K562 (cell line): ENCODE data around the gene DLGAP1. TPM values are rescaled to one million over a fixed set of nuclear protein-coding genes. Genes with fewer than 3 reads are reported as not detected.
"Not testable (repeated sequence)": the region's sequence is repeated elsewhere in the genome, so short reads cannot be mapped to it uniquely, and the experiment has no call there.

ENCODE experiments used
- ATAC-seq: fragments of 200-7000 bp; cut with Tn5 transposase; 3 replicates; pipeline ENCODE4 v1.9.1; 2020; ENCODE audit warnings: moderate library complexity
- BruUV-seq: library from RNA; stranded (reverse); fragments of 400-500 nt; replicated peaks from 2 replicates; lab custom pipeline; 2021; lab: Mats Ljungman, UMichigan
- CTCF ChIA-PET: fragments of 300-600 bp; formaldehyde crosslinking; extraction: SDS; loops from one replicate; lab custom pipeline; 2021; ENCODE audit warnings: low intra/inter-chr PET ratio; lab: Yijun Ruan, JAX
- POLR2A ChIA-PET: fragments of 300-600, 350-650 bp; sonication (Branson Sonifier 250); formaldehyde crosslinking; extraction: SDS; loops from one replicate; lab custom pipeline; 2021; ENCODE audit warnings: antibody characterized with exemption, inconsistent platforms; lab: Yijun Ruan, JAX
- DNase-seq, 4 experiments: peaks; one replicate each; pipeline versions ENCODE4 v3.0.0 to v3.0.0-alpha.2; 2011 to 2018; ENCODE audit warnings: low spot score in 3 of 4, mixed read lengths in 3 of 4; ENCODE audit errors: extremely low read depth in 1 of 4
- FAIRE-seq: peaks from 2 replicates; lab custom pipeline; 2011; peaks lifted over from hg19 to GRCh38; lab: Jason Lieb, UNC
- H2AFZ ChIP-seq: 2 replicates; pipeline ENCODE4 v1.6.0; 2011; ENCODE audit warnings: low read depth, low read length, control low read depth, inconsistent platforms
- H3K27ac ChIP-seq: fragments of 200-600 bp; 3 replicates; pipeline ENCODE4 v1.8.0; 2011; ENCODE audit warnings: low read depth, mild to moderate bottlenecking, control low read depth, inconsistent platforms, low read length, moderate library complexity, mixed read lengths; ENCODE audit errors: extremely low read depth
- H3K27me3 ChIP-seq, 2 experiments: fragments of 300-600 bp in 1 of 2; 2 replicates in 1 of 2; 3 replicates in 1 of 2; pipeline versions ENCODE4 v1.6.0 to v1.8.0; 2011; ENCODE audit warnings: inconsistent platforms in 2 of 2, low read length in 2 of 2, mild to moderate bottlenecking in 1 of 2, mixed read lengths in 1 of 2, moderate library complexity in 1 of 2; ENCODE audit not compliant: control insufficient read depth in 2 of 2, insufficient read depth in 2 of 2
- H3K36me3 ChIP-seq: fragments of 300-600 bp; 3 replicates; pipeline ENCODE4 v1.8.0; 2011; ENCODE audit warnings: mild to moderate bottlenecking, low read length, inconsistent platforms; ENCODE audit not compliant: control insufficient read depth, insufficient read depth
- H3K4me1 ChIP-seq, 2 experiments: fragments of 200-600 bp in 1 of 2; replicated peaks in 1 of 2; 2 replicates in 1 of 2; 3 replicates in 1 of 2; pipeline versions ENCODE4 v1.5.1 to v1.8.0; 2011; ENCODE audit warnings: inconsistent platforms in 2 of 2, low read length in 2 of 2, mild to moderate bottlenecking in 1 of 2, mixed read lengths in 1 of 2, moderate library complexity in 1 of 2; ENCODE audit not compliant: control insufficient read depth in 2 of 2, insufficient read depth in 2 of 2
- H3K4me2 ChIP-seq: 2 replicates; pipeline ENCODE4 v1.6.1; 2011; ENCODE audit warnings: low read length, control low read depth, inconsistent platforms, mixed read lengths; ENCODE audit not compliant: insufficient read depth
- H3K4me3 ChIP-seq: fragments of 200-600 bp; sonication (generic), shearing (Covaris generic); 2 replicates; pipeline ENCODE4 v1.5.1; 2016; ENCODE audit warnings: control low read depth, inconsistent platforms
- H3K79me2 ChIP-seq: fragments of 200-600 bp; 3 replicates; pipeline ENCODE4 v1.8.0; 2011; ENCODE audit warnings: low read length, inconsistent platforms; ENCODE audit not compliant: control insufficient read depth, insufficient read depth
- H3K9ac ChIP-seq, 2 experiments: 2 replicates each; pipeline versions ENCODE4 v1.6.0 to v1.6.1; 2011; ENCODE audit warnings: low read depth in 2 of 2, low read length in 2 of 2, control low read depth in 1 of 2, inconsistent platforms in 1 of 2, mild to moderate bottlenecking in 1 of 2, mixed read lengths in 1 of 2; ENCODE audit not compliant: insufficient read depth in 1 of 2
- H3K9me1 ChIP-seq: one replicate; pipeline ENCODE4 v1.6.0; 2011; ENCODE audit warnings: inconsistent platforms, mild to moderate bottlenecking, low read length, moderate library complexity; ENCODE audit not compliant: control insufficient read depth, insufficient read depth
- H3K9me3 ChIP-seq: replicated peaks from 2 replicates; pipeline ENCODE4 v1.5.1; 2011; ENCODE audit warnings: low read depth, low read length, inconsistent platforms; ENCODE audit not compliant: control insufficient read depth, insufficient read depth
- H4K20me1 ChIP-seq: replicated peaks from 2 replicates; pipeline ENCODE4 v1.6.1; 2011; ENCODE audit warnings: low read length, inconsistent platforms, mixed read lengths; ENCODE audit not compliant: control insufficient read depth, insufficient read depth
- CUX1 ChIP-seq: fragments of 200-800 bp; sonication (Bioruptor generic); IDR thresholded peaks from 2 replicates; pipeline ENCODE4 v1.6.1; 2016; ENCODE audit warnings: missing genetic modification characterization, missing compliant biosample characterization
- DMBX1 ChIP-seq: fragments of 250-450 bp; sonication (Bioruptor Pico); IDR thresholded peaks from 2 replicates; pipeline ENCODE4 v1.8.0; 2022; ENCODE audit warnings: inconsistent platforms, mild to moderate bottlenecking, moderate library complexity, borderline replicate concordance
- ETV5 ChIP-seq: sonication (generic); formaldehyde crosslinking; IDR thresholded peaks from 2 replicates; pipeline ENCODE4 v1.4.0; 2020; ENCODE audit warnings: low read depth, mild to moderate bottlenecking, missing genetic modification reagents
- FOXP1 ChIP-seq: sonication (generic); formaldehyde crosslinking; IDR thresholded peaks from 2 replicates; pipeline ENCODE4 v1.8.0; 2022; ENCODE audit warnings: mild to moderate bottlenecking, missing genetic modification reagents
- HSF4 ChIP-seq: fragments of 250-450 bp; sonication (Bioruptor Pico); IDR thresholded peaks from 2 replicates; pipeline ENCODE4 v2.1.2; 2022; ENCODE audit warnings: mild to moderate bottlenecking, moderate library complexity, borderline replicate concordance
- JUND ChIP-seq, 2 experiments: IDR thresholded peaks; 2 replicates in 1 of 2; 3 replicates in 1 of 2; pipeline ENCODE4 v1.6.1; 2011; ENCODE audit warnings: borderline replicate concordance in 2 of 2, low read depth in 2 of 2, low read length in 2 of 2, improper control_type of control experiment in 1 of 2, missing biosample characterization in 1 of 2, missing genetic modification characterization in 1 of 2, missing genetic modification reagents in 1 of 2
- NR1H2 ChIP-seq: sonication (generic); formaldehyde crosslinking; IDR thresholded peaks from 2 replicates; pipeline ENCODE4 v1.4.0; 2020; ENCODE audit warnings: mild to moderate bottlenecking, missing genetic modification reagents
- NR2C1 ChIP-seq, 2 experiments: fragments of 450-650 bp; IDR thresholded peaks; 2 replicates each; pipeline ENCODE4 v1.6.1; 2017; ENCODE audit warnings: mild to moderate bottlenecking in 2 of 2, antibody characterized with exemption in 1 of 2, inconsistent platforms in 1 of 2, missing compliant biosample characterization in 1 of 2, missing genetic modification characterization in 1 of 2
- POLR2G ChIP-seq: fragments of 200-400 bp; formaldehyde crosslinking; IDR thresholded peaks from 2 replicates; pipeline ENCODE4 v1.6.1; 2017; ENCODE audit warnings: low read depth, mild to moderate bottlenecking, antibody characterized with exemption, low read length, moderate library complexity
- RBM22 ChIP-seq: fragments of 200-400 bp; formaldehyde crosslinking; IDR thresholded peaks from 2 replicates; pipeline ENCODE4 v1.6.1; 2018; ENCODE audit warnings: low read length, low read depth; ENCODE audit not compliant: poor library complexity, severe bottlenecking
- ZBTB33 ChIP-seq: sonication (generic); formaldehyde crosslinking; IDR thresholded peaks from 2 replicates; pipeline ENCODE4 v1.8.1; 2023; ENCODE audit warnings: mild to moderate bottlenecking, missing genetic modification reagents
- ZNF384 ChIP-seq: IDR thresholded peaks from 2 replicates; pipeline ENCODE4 v1.6.1; 2012; ENCODE audit warnings: low read depth, low read length, improper control_type of control experiment
- WGBS: fragments of 100-300 bp; shearing (Covaris generic); methylation state at CpG from one replicate; pipeline ENCODE4 v1.1.6; 2016; ENCODE audit warnings: low coverage, mixed read lengths; ENCODE audit not compliant: insufficient coverage; ENCODE audit errors: missing lambda C conversion rate; 5-methylcytosine and 5-hydroxymethylcytosine counted together
- in situ Hi-C: fragments of 300-500 bp; cut with MboI; formaldehyde crosslinking; loops from 4 replicates; pipeline ENCODE4 v1.15.0; 2018; ENCODE audit warnings: inconsistent platforms, mixed read lengths
- intact Hi-C: fragments of 100-400 bp; cut with micrococcal nuclease; formaldehyde crosslinking; loops from 2 replicates; pipeline ENCODE4 v1.14.2; 2022
- polyA plus RNA-seq, 8 experiments: library from polyadenylated mRNA; depleted of rRNA in 4 of 8; stranded (reverse) in 5 of 8; unstranded in 3 of 8; fragments of >200 nt; fragmentation: Nextera tagmentation in 2 of 8; fragmentation: Illumina TruSeq in 1 of 8; extraction: Ambion mirVana in 2 of 8; extraction: Trizol in 1 of 8; gene quantifications; 2 replicates each; pipeline versions ENCODE4 v1.2.1 to v1.2.3, GENCODE V29; 2011 to 2014; ENCODE audit warnings: inconsistent platforms in 1 of 8, missing spikeins in 1 of 8
- total RNA-seq, 7 experiments: library from RNA; depleted of rRNA in 6 of 7; stranded (reverse); fragments of >200 nt in 6 of 7; fragmentation: Illumina TruSeq in 2 of 7; extraction: Trizol in 2 of 7; gene quantifications; 2 replicates each; pipeline versions ENCODE4 v1.2.1 to v1.2.3, GENCODE V29; 2011 to 2021; ENCODE audit warnings: low replicate concordance in 1 of 7

Gene DLGAP1
- total and polyA plus RNA-seq, 9 of the 15 experiments (the other 6 are each of a cell fraction or from before 2014, with no cell fraction given), result 0.04 to 0.22 (median 0.08) TPM

- H3K9me3 ChIP-seq; FAIRE-seq; in situ Hi-C loops; H3K27me3 ChIP-seq; H3K9me1 ChIP-seq; BruUV-seq; ATAC-seq; H4K20me1 ChIP-seq; CTCF ChIA-PET; intact Hi-C loops; DNase-seq; TF ChIP-seq NR2C1 (IDR thresholded peaks at IDR 0.05); JUND (IDR thresholded peaks at IDR 0.05; ENCODE audit: borderline replicate concordance, low read depth, low read length): not testable (repeated sequence)
- Histone ChIP-seq H3K4me2 (peak overlapping the region; percentile 94), H3K9ac (peak overlapping the region; percentile 15 to 98; a peak in 3 of 4 replicates), H3K4me3 (peak overlapping the region; percentile 55; the same call in 1 of the 2 replicates), H3K36me3 (peaks cover 23% of the 10 kb centered on the region; the same call in 2 of the 3 replicates), H3K4me1 (peaks cover 19 to 39% of the 10 kb centered on the region in 2 experiments), H3K27ac (peak overlapping the region; percentile 97), H2AFZ (peak overlapping the region; percentile 68; the same call in 1 of the 2 replicates), H3K79me2 (peaks cover 61% of the 10 kb centered on the region)
- peak; percentile 11; the same call in 1 of the 2 replicates for TF ChIP-seq ETV5
- TF ChIP-seq FOXP1, result 0 out of 2 replicates have a peak, but pooled peaks have one; percentile 14
- TF ChIP-seq ZNF384, result peak; percentile 77
- TF ChIP-seq POLR2G, result 0 out of 2 replicates have a peak, but pooled peaks have one; percentile 3
- TF ChIP-seq CUX1 (CRISPR knock-in tag), result peak; percentile 73; the same call in 1 of the 2 replicates
- TF ChIP-seq ZBTB33 (CRISPR knock-in tag), result peak; percentile 91
- TF ChIP-seq DMBX1, result peak; percentile 54; the same call in 1 of the 2 replicates
- TF ChIP-seq RBM22, result peak; percentile 51
- TF ChIP-seq NR1H2, result 0 out of 2 replicates have a peak, but pooled peaks have one; percentile 24
- peak; percentile 4; the same call in 1 of the 2 replicates for TF ChIP-seq NR2C1 (tag; IDR thresholded peaks at IDR 0.05)
- 0 out of 3 replicates have a peak, but pooled peaks have one; percentile 17 for TF ChIP-seq JUND (tag; IDR thresholded peaks at IDR 0.05; ENCODE audit: borderline replicate concordance, low read depth, low read length)
- 0 out of 2 replicates have a peak, but pooled peaks have one; percentile 12 for TF ChIP-seq HSF4 (CRISPR knock-in tag)
- 56% methylated on average over 8 of the region's 8 CpGs for WGBS
- POLR2A ChIA-PET, result interaction anchor here (0.6 to 7.9 kb wide), 11 partner anchors 9 to 361 kb away, joined by 3 to 80 read pairs (median 5); no protein-coding TSS in a partner anchor
Observed at GRCh38 chr18:3608099-3608453, 847.0 kb downstream of the DLGAP1 start.
